Endothelial cell of umbilical vein (primary cell): Measurements from ENCODE around the gene PDIA5. TPM values are rescaled to one million over a fixed set of nuclear protein-coding genes. Genes with fewer than 3 reads are reported as not detected.

Source experiments
- BruUV-seq: library from RNA; stranded (reverse); fragments of 400-500 nt; replicated peaks from 2 replicates; lab custom pipeline; 2021; lab: Mats Ljungman, UMichigan
- CTCF ChIA-PET: fragments of 300-600, 350-600 bp; sonication (Branson Sonifier 250); formaldehyde crosslinking; loops from one replicate; lab custom pipeline; 2021; ENCODE audit warnings: antibody characterized with exemption, inconsistent platforms; lab: Charles Lee
- POLR2A ChIA-PET: fragments of 300-600, 350-600 bp; sonication (Branson Sonifier 250); formaldehyde crosslinking; loops from one replicate; lab custom pipeline; 2021; ENCODE audit warnings: antibody characterized with exemption, inconsistent platforms; lab: Charles Lee
- DNase-seq: peaks from one replicate; pipeline ENCODE4 v3.0.0-alpha.2; 2011; ENCODE audit warnings: low read depth, low spot score
- FAIRE-seq: peaks from 2 replicates; lab custom pipeline; 2011; peaks lifted over from hg19 to GRCh38; lab: Jason Lieb, UNC
- H2AFZ ChIP-seq: 2 replicates; pipeline ENCODE4 v1.6.0; 2012; ENCODE audit warnings: low read depth, low read length, control low read depth, inconsistent platforms
- H3K27ac ChIP-seq: 2 replicates; pipeline ENCODE4 v1.5.1; 2011; ENCODE audit warnings: low read depth, mild to moderate bottlenecking, control low read depth, low read length, moderate library complexity; ENCODE audit not compliant: insufficient read depth
- H3K27me3 ChIP-seq, 2 experiments: 2 replicates each; pipeline versions ENCODE4 v1.6.0 to v1.6.1; 2011; ENCODE audit warnings: low read length in 2 of 2, mixed read lengths in 1 of 2; ENCODE audit not compliant: control insufficient read depth in 2 of 2, insufficient read depth in 2 of 2
- H3K36me3 ChIP-seq, 2 experiments: 2 replicates in 1 of 2; 3 replicates in 1 of 2; pipeline ENCODE4 v1.5.1; 2011; ENCODE audit warnings: low read length in 2 of 2, mild to moderate bottlenecking in 1 of 2, moderate library complexity in 1 of 2; ENCODE audit not compliant: control insufficient read depth in 2 of 2, insufficient read depth in 2 of 2; ENCODE audit errors: extremely low read depth in 1 of 2
- H3K4me1 ChIP-seq: 3 replicates; pipeline ENCODE4 v1.5.1; 2011; ENCODE audit warnings: mild to moderate bottlenecking, low read length; ENCODE audit not compliant: control insufficient read depth, insufficient read depth; ENCODE audit errors: extremely low read depth
- H3K4me2 ChIP-seq: 2 replicates; pipeline ENCODE4 v1.6.1; 2011; ENCODE audit warnings: low read length, control low read depth, mixed read lengths; ENCODE audit not compliant: insufficient read depth
- H3K4me3 ChIP-seq, 3 experiments: fragments of 200-600 bp in 1 of 3; sonication (generic), shearing (Covaris generic) in 1 of 3; replicated peaks in 1 of 3; 2 replicates each; pipeline ENCODE4 v1.5.1; 2011 to 2016; ENCODE audit warnings: control low read depth in 3 of 3, low read length in 3 of 3, mild to moderate bottlenecking in 2 of 3, inconsistent platforms in 1 of 3, low read depth in 1 of 3, moderate library complexity in 1 of 3; ENCODE audit not compliant: insufficient read depth in 1 of 3
- H3K79me2 ChIP-seq: 2 replicates; pipeline ENCODE4 v1.6.0; 2012; ENCODE audit warnings: low read length, inconsistent platforms; ENCODE audit not compliant: control insufficient read depth, insufficient read depth
- H3K9ac ChIP-seq: replicated peaks from 2 replicates; pipeline ENCODE3; 2011; ENCODE audit warnings: low read length, control low read depth; ENCODE audit not compliant: insufficient read depth; ENCODE audit errors: extremely low read depth
- H3K9me1 ChIP-seq: replicated peaks from 3 replicates; pipeline ENCODE4 v1.6.0; 2011; ENCODE audit warnings: mild to moderate bottlenecking, low read length; ENCODE audit not compliant: control insufficient read depth, insufficient read depth; ENCODE audit errors: extremely low read depth
- H3K9me3 ChIP-seq: replicated peaks from 2 replicates; pipeline ENCODE4 v1.5.1; 2012; ENCODE audit warnings: low read length, inconsistent platforms; ENCODE audit not compliant: control insufficient read depth, insufficient read depth
- H4K20me1 ChIP-seq: replicated peaks from 2 replicates; pipeline ENCODE3; 2011; ENCODE audit warnings: mild to moderate bottlenecking, low read length; ENCODE audit not compliant: control insufficient read depth, insufficient read depth; ENCODE audit errors: extremely low read depth
- CTCF ChIP-seq, 2 donors: IDR thresholded peaks; 1 replicate in 1 of 2; 2 replicates in 1 of 2; pipeline ENCODE4 v1.5.1; 2011; ENCODE audit warnings: low read length in 2 of 2, mild to moderate bottlenecking in 2 of 2, moderate library complexity in 2 of 2, control low read depth in 1 of 2, inconsistent platforms in 1 of 2, low read depth in 1 of 2; ENCODE audit not compliant: insufficient read depth in 1 of 2; ENCODE audit errors: extremely low read depth in 1 of 2
- EZH2 ChIP-seq: IDR thresholded peaks from 2 replicates; pipeline ENCODE4 v1.6.1; 2012; ENCODE audit warnings: borderline replicate concordance, low read depth, mild to moderate bottlenecking, moderate library complexity, low read length, inconsistent platforms; ENCODE audit not compliant: severe bottlenecking
- FOS ChIP-seq: IDR thresholded peaks from 2 replicates; pipeline ENCODE4 v1.6.1; 2011; ENCODE audit warnings: mild to moderate bottlenecking, low read length, moderate library complexity, borderline replicate concordance; ENCODE audit not compliant: insufficient read depth
- GATA2 ChIP-seq: IDR thresholded peaks from 2 replicates; pipeline ENCODE4 v1.7.0; 2011; ENCODE audit warnings: low read depth, mild to moderate bottlenecking, moderate library complexity, mixed read lengths, low read length; ENCODE audit not compliant: insufficient read length, insufficient read depth
- JUN ChIP-seq: IDR thresholded peaks from 2 replicates; pipeline ENCODE4 v1.6.1; 2011; ENCODE audit warnings: borderline replicate concordance, low read depth; ENCODE audit not compliant: insufficient read length, insufficient read depth
- MAX ChIP-seq: IDR thresholded peaks from 2 replicates; pipeline ENCODE4 v1.6.1; 2011; ENCODE audit not compliant: insufficient read depth, insufficient read length
- MYC ChIP-seq: IDR thresholded peaks from one replicate; pipeline ENCODE4 v1.6.1; 2011; ENCODE audit warnings: mild to moderate bottlenecking, low read depth, low read length
- POLR2A ChIP-seq: IDR thresholded peaks from 2 replicates; pipeline ENCODE4 v1.6.1; 2012; ENCODE audit warnings: low read depth, mild to moderate bottlenecking, control low read depth, low read length
- POLR2AphosphoS5 ChIP-seq: IDR thresholded peaks from 2 replicates; pipeline ENCODE4 v1.6.1; 2012; ENCODE audit warnings: low read depth, mild to moderate bottlenecking, control low read depth, low read length, moderate library complexity; ENCODE audit not compliant: insufficient read depth
- dilution Hi-C: fragments of 300-500 bp; cut with MboI; formaldehyde crosslinking; loops from one replicate; pipeline ENCODE4 v1.15.0; 2019; ENCODE audit warnings: low sequenced_read_pairs; ENCODE audit not compliant: extremely low pct_ligation_motif_present
- intact Hi-C: fragments of 100-400 bp; cut with micrococcal nuclease; formaldehyde crosslinking; loops from one replicate; pipeline ENCODE4 v1.10.0; 2022
- polyA plus RNA-seq, 4 experiments: library from polyadenylated mRNA; depleted of rRNA in 3 of 4; stranded (reverse) in 3 of 4; unstranded in 1 of 4; fragments of >200 nt; gene quantifications; 2 replicates each; pipeline versions ENCODE4 v1.2.1 to v1.2.3, GENCODE V29; 2011 to 2012; ENCODE audit warnings: missing spikeins in 1 of 4
- total RNA-seq: library from RNA; stranded (reverse); gene quantifications from 2 replicates; pipeline ENCODE4 v1.2.3, GENCODE V29; 2021

PDIA5 gene
- total and polyA plus RNA-seq, 2 donors (not counting 3 experiments of a cell fraction or from before 2014, with no cell fraction given) = 55.7 to 85.6 TPM

GRCh38 chr3:123098426-123099330, 31.9 kb downstream of the PDIA5 start:
- ChIA-PET CTCF (interaction anchor here (1.0 to 1.2 kb wide), 3 partner anchors 28 to 55 kb away, joined by 3 read pairs; no protein-coding TSS in a partner anchor), POLR2A (no interaction called here)

More at GRCh38 chr3:123098426-123099330, 31.9 kb downstream of the PDIA5 start:
- Histone ChIP-seq H2AFZ (no peak overlapping the region), H3K4me1 (no peaks in the 10 kb centered on the region), H3K27ac (no peak overlapping the region), H3K9me3 (no peaks in the 10 kb centered on the region), H3K4me3 (no peak overlapping the region), H3K36me3 (peaks cover 11 to 24% of the 10 kb centered on the region in 2 experiments), H4K20me1 (no peaks in the 10 kb centered on the region), H3K79me2 (peaks cover 23% of the 10 kb centered on the region), H3K27me3 (no peaks in the 10 kb centered on the region), H3K9me1 (no peaks in the 10 kb centered on the region), H3K9ac (no peak overlapping the region), H3K4me2 (no peak overlapping the region)
- TF ChIP-seq EZH2 (no peak), GATA2 (no peak), FOS (no peak), MAX (no peak), CTCF (IDR thresholded peaks at IDR 0.05; ENCODE audit: extremely low read depth in 1 of 2, insufficient read depth in 1 of 2, low read depth in 1 of 2, low read length in 2 of 2) (no peak), JUN (no peak), POLR2AphosphoS5 (no peak), MYC (no peak), POLR2A (no peak)
- dilution Hi-C loops = no loop called here
- FAIRE-seq (no peak), DNase-seq (no peak)
- BruUV-seq = no TSS peak
- intact Hi-C loops = no loop called here
